ENCODE results near the gene ZNF766.

DNA sequence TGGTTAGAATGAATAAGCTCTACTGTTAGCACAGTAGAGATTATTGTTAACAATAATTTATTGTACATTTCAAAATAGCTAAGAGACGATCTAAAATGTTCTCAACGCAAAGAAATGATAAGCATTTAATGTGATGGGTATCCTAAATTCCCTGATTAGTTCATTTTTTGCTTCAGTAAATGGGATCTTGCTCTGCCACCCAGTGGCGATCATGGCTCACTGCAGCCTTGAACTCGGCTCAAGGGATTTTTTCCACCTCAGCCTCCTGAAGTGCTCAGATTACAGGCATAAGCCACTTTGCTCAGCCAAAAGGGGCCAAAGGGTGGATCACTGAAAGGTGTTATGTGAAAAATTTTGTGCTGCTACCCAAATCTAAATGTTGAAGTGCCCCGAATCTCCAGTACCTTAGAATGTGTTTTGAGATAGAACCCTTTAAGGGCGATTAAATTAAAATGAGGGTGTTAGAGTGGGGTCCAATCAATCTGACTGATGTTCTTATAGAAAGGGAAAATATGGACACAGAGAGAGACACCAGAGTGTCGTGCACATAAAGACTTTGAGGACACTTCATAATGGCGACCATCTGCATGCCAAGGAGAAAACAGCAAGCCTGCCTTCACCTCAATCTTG, 31.5 kb upstream of the ZNF766 start:
- TF ChIP-seq, protein P1, sequence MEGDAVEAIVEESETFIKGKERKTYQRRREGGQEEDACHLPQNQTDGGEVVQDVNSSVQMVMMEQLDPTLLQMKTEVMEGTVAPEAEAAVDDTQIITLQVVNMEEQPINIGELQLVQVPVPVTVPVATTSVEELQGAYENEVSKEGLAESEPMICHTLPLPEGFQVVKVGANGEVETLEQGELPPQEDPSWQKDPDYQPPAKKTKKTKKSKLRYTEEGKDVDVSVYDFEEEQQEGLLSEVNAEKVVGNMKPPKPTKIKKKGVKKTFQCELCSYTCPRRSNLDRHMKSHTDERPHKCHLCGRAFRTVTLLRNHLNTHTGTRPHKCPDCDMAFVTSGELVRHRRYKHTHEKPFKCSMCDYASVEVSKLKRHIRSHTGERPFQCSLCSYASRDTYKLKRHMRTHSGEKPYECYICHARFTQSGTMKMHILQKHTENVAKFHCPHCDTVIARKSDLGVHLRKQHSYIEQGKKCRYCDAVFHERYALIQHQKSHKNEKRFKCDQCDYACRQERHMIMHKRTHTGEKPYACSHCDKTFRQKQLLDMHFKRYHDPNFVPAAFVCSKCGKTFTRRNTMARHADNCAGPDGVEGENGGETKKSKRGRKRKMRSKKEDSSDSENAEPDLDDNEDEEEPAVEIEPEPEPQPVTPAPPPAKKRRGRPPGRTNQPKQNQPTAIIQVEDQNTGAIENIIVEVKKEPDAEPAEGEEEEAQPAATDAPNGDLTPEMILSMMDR (IDR thresholded peaks at IDR 0.05): peak; percentile 83 to 89
- TF ChIP-seq EP300 (IDR thresholded peaks at IDR 0.05): no peak

Measured in suprapubic skin (tissue), 3 donors.